Calu3 (cell line): ENCODE results near the gene CHD5. TPM values are rescaled to one million over a fixed set of nuclear protein-coding genes. Genes with fewer than 3 reads are reported as not detected.

Experiments
- BruUV-seq: library from RNA; stranded (reverse); fragments of 400-500 nt; replicated peaks from 2 replicates; lab custom pipeline; 2021; lab: Mats Ljungman, UMichigan
- CTCF ChIA-PET: fragments of 300-600 bp; sonication (Branson Sonifier 250); formaldehyde crosslinking; loops from one replicate; lab custom pipeline; 2022; ENCODE audit warnings: antibody characterized with exemption; lab: Charles Lee
- DNase-seq: peaks from one replicate; pipeline ENCODE4 v3.0.0; 2022
- H3K27ac Mint-ChIP-seq: one replicate; pipeline ENCODE4 v1.8.0; 2022; ENCODE audit warnings: mixed read lengths; ENCODE audit not compliant: unreplicated experiment
- H3K27me3 Mint-ChIP-seq: one replicate; pipeline ENCODE4 v1.8.0; 2022; ENCODE audit warnings: mixed read lengths; ENCODE audit not compliant: unreplicated experiment
- H3K36me3 Mint-ChIP-seq: one replicate; pipeline ENCODE4 v1.8.0; 2022; ENCODE audit warnings: mild to moderate bottlenecking, moderate library complexity, mixed read lengths; ENCODE audit not compliant: insufficient read depth, unreplicated experiment
- H3K4me1 Mint-ChIP-seq: one replicate; pipeline ENCODE4 v1.8.0; 2022; ENCODE audit warnings: mild to moderate bottlenecking, low read depth, mixed read lengths; ENCODE audit not compliant: unreplicated experiment
- H3K4me3 Mint-ChIP-seq: one replicate; pipeline ENCODE4 v1.8.0; 2022; ENCODE audit warnings: mild to moderate bottlenecking, low read depth, moderate library complexity, mixed read lengths; ENCODE audit not compliant: unreplicated experiment
- H3K9me3 Mint-ChIP-seq: one replicate; pipeline ENCODE4 v1.8.0; 2022; ENCODE audit warnings: low read depth, mixed read lengths; ENCODE audit not compliant: unreplicated experiment
- CTCF ChIP-seq: fragments of 200-600 bp; IDR thresholded peaks from one replicate; pipeline ENCODE4 v1.8.0; 2022; ENCODE audit warnings: antibody characterized with exemption; ENCODE audit not compliant: unreplicated experiment
- intact Hi-C: fragments of 100-400 bp; cut with micrococcal nuclease; formaldehyde crosslinking; loops from one replicate; pipeline ENCODE4 v1.10.0; 2022; ENCODE audit not compliant: unreplicated experiment
- total RNA-seq: library from RNA; stranded (reverse); gene quantifications from 2 replicates; pipeline ENCODE4 v1.2.3, GENCODE V29; 2022

The CHD5 gene
- total RNA-seq, 1 experiment from 2014 or later, result 0.28 TPM

- peaks cover 7% of the 10 kb centered on the region for H3K4me1 Mint-ChIP-seq
- H3K36me3 Mint-ChIP-seq, result no peaks in the 10 kb centered on the region
- BruUV-seq, result no TSS peak
- H3K27ac Mint-ChIP-seq, result no peak overlapping the region
- DNase-seq, result no peak
- intact Hi-C loops, result no loop called here
- H3K4me3 Mint-ChIP-seq, result no peak overlapping the region
- CTCF ChIA-PET, result no interaction called here
- peaks cover 25% of the 10 kb centered on the region for H3K27me3 Mint-ChIP-seq
- TF ChIP-seq CTCF, result no peak
- H3K9me3 Mint-ChIP-seq, result no peaks in the 10 kb centered on the region
Measured at GRCh38 chr1:6145396-6145750, 34.7 kb downstream of the CHD5 start.

- Mint-ChIP-seq H3K27ac (no peak overlapping the region), H3K4me1 (peaks cover 7% of the 10 kb centered on the region), H3K27me3 (peaks cover 25% of the 10 kb centered on the region), H3K9me3 (no peaks in the 10 kb centered on the region), H3K4me3 (no peak overlapping the region), H3K36me3 (no peaks in the 10 kb centered on the region)
- DNase-seq, result no peak
- TF ChIP-seq CTCF, result no peak
- no TSS peak for BruUV-seq
- intact Hi-C loops, result no loop called here
- CTCF ChIA-PET, result no interaction called here
Measured at GRCh38 chr1:6144647-6145395, 35.3 kb downstream of the CHD5 start.

GRCh38 chr1:6144175-6144574 lies 35.9 kb downstream of the CHD5 start:
- no peak overlapping the region for H3K4me3 Mint-ChIP-seq
- CTCF ChIA-PET, result no interaction called here
- intact Hi-C loops, result no loop called here
- TF ChIP-seq CTCF, result no peak
- H3K9me3 Mint-ChIP-seq, result no peaks in the 10 kb centered on the region
- H3K27ac Mint-ChIP-seq, result no peak overlapping the region
- no TSS peak for BruUV-seq
- no peak for DNase-seq
- H3K36me3 Mint-ChIP-seq, result no peaks in the 10 kb centered on the region
- H3K27me3 Mint-ChIP-seq, result peaks cover 26% of the 10 kb centered on the region
- H3K4me1 Mint-ChIP-seq, result peaks cover 7% of the 10 kb centered on the region

GRCh38 chr1:6143395-6143794 lies 36.7 kb downstream of the CHD5 start:
- no peak for TF ChIP-seq CTCF
- H3K27me3 Mint-ChIP-seq, result peaks cover 34% of the 10 kb centered on the region
- intact Hi-C loops, result no loop called here
- H3K27ac Mint-ChIP-seq, result no peak overlapping the region
- CTCF ChIA-PET, result no interaction called here
- no peak overlapping the region for H3K4me3 Mint-ChIP-seq
- DNase-seq, result no peak
- no peaks in the 10 kb centered on the region for H3K9me3 Mint-ChIP-seq
- no TSS peak for BruUV-seq
- H3K36me3 Mint-ChIP-seq, result no peaks in the 10 kb centered on the region
- peaks cover 7% of the 10 kb centered on the region for H3K4me1 Mint-ChIP-seq
